Skeletal muscle cell (primary cell): ENCODE measurements around the gene OR6F1.
A peak's percentile ranks its signal among the peaks of the same experiment; 100 is the strongest.
"Not testable (repeated sequence)": the region's sequence is repeated elsewhere in the genome, so short reads cannot be mapped to it uniquely, and the experiment has no call there.

Source experiments
- DNase-seq: peaks from one replicate; pipeline ENCODE4 v3.0.0-alpha.2; 2010; ENCODE audit warnings: low read depth
- H3K4me3 ChIP-seq: 2 replicates; pipeline ENCODE4 v1.5.1; 2011; ENCODE audit warnings: low read depth, mild to moderate bottlenecking, control low read depth, low read length, moderate library complexity

OR6F1 gene

DNA sequence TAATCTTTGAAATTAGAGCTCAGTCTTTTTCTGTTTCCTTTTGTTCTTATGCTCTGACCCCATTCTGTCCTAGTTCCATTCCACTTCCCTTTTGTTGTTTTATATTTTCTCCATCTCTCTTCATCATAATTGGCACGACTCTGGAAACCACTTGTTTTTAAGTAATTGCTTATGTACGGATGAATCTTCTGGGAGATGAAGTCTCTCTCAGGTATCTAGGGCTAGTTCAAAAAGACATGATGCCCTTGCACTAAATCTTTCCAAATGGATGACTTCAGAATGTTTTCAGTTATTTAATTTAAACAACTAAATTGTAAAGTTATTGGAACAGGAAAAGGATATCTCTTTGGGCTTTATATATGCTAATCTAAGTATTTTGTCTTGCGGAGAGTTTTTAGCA is at the start of gene OR6F1:
Gene OR6F1 (minus strand): TSS at position 101 of the 400 bp plus-strand sequence. CDS start 3,891 bp downstream, outside the sequence.
- DNase-seq, result no peak
- H3K4me3 ChIP-seq, result no peak within 1 kb of the TSS

DNA sequence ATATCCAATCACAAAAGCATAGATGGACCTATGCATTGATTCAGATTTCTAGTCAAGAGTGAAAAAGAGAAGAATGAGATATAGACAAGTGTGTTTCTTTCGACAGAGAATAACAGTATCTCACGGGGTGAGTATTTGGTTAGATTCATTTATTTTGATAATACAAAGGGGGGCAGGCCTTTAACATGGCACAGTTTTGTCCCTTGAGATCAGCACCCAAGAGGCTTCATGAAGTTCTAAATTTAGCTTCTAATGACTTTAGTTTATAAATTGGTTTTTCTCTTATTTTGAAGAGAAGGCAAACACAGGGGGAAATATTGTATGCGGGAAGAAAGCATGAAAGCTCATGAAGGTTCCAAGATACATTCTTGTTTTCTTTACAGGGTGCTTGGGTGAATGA is 44.0 kb upstream of the OR6F1 start, which contains the start of gene OR1C1:
Gene OR1C1 (minus strand): TSS at position 101 of the 400 bp plus-strand sequence. CDS start 2,150 bp downstream, outside the sequence.
- no peak for DNase-seq
- H3K4me3 ChIP-seq, result no peak within 1 kb of the TSS

DNA sequence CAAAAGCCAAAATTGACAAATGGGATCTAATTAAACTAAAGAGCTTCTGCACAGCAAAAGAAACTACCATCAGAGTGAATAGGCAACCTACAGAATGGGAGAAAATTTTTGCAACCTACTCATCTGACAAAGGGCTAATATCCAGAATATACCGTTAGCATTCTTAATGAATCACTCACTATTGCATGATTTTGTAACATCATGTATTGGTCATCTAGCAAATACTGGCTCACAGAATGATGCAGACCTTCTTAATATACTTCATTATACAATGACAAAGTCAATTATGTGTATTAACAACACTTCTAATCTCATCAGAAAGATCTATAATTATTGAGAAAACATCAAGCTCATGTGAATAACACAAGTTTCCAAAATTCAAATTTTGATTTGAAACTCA is 37.9 kb upstream of the OR6F1 start:
- DNase-seq, H3K4me3 ChIP-seq: not testable (repeated sequence)

DNA sequence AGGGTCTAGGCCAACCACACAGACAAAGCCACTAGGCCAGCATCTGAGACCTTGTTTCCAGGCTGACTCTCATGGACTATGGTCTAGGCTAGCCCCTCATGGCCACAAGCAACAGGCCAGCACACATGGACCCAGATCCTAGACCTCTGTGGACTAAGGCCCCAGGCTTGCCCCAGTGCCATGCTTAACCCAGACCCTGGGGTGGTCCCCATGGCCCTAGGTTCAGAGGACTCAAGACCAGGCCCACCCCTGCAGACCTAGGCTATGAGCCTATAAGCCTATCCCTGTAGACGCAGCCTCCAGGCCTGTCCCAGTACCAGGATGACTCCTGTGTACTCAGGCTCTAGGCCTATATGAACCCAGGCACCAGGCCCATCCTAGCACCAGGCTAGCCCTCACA is 33.4 kb upstream of the OR6F1 start:
- H3K4me3 ChIP-seq, result no peak overlapping the region
- no peak for DNase-seq

DNA sequence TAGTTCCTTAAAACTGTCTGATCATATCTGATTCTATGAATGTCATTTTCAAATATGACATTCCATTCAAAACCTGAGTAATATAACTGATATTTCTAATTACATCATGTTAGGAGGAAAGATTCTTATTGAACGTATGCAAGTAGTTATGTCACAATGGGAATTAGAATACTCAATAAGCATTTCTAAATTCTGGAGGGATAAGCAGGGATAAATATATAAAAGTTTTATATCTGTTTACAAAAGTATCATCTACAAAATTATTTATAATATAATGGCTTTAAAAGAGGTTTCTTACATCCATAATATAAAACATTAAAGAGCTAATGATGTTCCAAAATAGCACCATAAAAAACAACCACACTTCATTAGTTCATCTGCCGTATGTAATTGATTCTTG is 31.6 kb upstream of the OR6F1 start, which contains the start of gene OR14A2:
Gene OR14A2 (minus strand): TSS at position 101 of the 400 bp plus-strand sequence.
- H3K4me3 ChIP-seq, result no peak within 1 kb of the TSS
- no peak for DNase-seq

DNA sequence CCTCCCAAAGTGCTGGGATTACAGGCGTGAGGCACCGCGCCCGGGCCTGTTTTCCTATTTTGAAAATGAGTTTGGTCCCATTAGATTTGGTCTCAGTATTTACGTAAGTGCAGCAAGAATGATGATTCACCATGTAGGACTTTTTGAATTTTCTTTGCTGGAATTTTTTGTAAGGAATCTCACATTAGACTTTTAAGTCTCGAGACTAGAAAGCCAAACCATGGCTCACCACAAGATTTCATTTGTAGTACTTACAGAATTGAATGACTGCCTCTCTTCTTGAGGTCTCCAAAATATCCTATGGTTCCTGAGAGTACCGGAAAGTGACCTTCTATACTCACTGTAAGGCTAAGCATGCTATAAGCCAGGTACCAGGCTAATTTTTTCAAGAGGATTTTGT is 31.2 kb upstream of the OR6F1 start:
- no peak for DNase-seq

DNA sequence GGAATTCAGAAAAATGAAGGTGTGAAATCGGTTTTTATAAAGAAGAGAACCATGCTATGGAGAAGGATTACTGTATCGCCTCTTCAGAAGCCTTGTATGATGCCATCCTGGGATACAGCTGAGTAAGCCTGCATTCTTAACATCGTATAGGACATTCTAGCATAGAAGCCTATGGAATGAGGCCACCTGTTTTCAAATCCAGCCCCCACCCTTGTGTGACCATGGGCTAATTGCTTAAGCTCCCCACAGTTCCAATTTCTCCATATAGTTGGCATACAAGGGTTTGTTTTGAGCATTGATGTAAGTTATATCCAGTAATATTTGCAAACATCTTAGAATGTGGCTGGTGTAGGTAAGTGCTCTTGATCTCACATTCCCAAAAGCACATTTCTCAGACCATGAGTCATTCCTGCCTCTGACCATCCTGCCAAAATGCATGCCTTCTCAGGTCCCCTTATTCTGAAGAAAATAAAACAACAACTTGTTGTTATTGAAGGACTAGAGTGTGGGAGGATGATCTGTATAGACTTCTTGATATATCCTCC is 30.0 kb upstream of the OR6F1 start:
- no peak overlapping the region for H3K4me3 ChIP-seq
- DNase-seq, result no peak

More for the DNA sequence above, 31.2 kb upstream of the OR6F1 start:
- H3K4me3 ChIP-seq, result no peak overlapping the region

DNA sequence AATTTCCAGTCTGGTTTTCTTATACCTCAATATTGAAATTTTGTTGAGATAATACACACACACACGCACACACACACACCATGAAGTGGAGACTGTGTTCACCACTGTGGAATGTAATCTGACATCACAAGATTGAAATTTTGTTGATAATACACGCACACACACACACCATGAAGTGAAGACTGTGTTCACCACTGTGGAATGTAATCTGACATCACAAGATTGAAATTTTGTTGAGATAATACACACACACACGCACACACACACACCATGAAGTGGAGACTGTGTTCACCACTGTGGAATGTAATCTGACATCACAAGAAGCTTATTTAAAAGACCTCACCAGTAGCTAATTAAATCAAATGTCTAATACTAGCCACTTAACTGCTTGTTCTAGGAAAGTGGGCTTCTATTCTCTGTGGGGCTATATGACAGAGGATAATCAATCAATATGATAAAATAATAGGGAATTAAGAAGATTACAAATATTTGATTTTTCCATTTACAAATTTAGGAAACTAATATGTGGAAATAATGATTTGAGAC is 25.8 kb upstream of the OR6F1 start:
- H3K4me3 ChIP-seq, result not testable (repeated sequence)
- peak; percentile 28 for DNase-seq

DNA sequence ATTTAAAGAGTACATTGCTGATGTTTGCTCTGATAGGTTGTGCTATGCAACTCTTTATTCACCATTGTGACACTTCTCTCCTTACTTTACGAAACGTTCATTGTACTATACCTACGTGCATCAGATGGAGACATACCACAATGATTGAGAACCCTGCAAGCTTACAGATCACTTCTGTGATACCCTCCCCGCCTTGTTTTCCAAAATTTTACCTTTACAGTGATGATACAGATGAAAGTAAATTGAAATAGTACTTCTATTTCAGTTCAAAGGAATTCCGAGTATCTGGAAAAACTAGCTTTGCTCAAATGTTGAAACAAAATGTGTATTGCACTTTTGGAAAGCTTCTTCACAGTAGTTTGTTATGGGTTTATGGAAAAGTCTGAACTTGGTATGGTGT is 25.3 kb upstream of the OR6F1 start:
- DNase-seq, result no peak

DNA sequence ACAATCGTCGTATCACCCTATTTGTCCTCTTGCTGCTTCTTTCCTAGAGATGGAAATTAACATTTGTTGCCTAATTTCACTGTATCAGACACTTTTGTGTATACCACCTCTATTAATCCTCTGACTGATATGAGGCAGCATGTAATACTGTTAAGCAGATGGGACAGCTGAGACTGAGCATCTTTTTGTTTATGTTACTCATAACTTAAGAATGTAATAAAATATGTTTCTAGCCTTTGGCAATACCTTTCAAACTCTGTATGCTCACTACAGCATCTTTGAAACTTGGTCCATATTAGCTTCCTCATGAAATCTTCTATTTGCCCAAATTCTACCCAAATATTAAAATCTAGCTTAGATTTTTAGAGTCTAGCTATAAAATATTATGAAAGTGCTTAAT is 24.3 kb upstream of the OR6F1 start:
- H3K4me3 ChIP-seq, result no peak overlapping the region
- DNase-seq, result no peak

More for the DNA sequence above, 25.3 kb upstream of the OR6F1 start:
- H3K4me3 ChIP-seq, result no peak overlapping the region

DNA sequence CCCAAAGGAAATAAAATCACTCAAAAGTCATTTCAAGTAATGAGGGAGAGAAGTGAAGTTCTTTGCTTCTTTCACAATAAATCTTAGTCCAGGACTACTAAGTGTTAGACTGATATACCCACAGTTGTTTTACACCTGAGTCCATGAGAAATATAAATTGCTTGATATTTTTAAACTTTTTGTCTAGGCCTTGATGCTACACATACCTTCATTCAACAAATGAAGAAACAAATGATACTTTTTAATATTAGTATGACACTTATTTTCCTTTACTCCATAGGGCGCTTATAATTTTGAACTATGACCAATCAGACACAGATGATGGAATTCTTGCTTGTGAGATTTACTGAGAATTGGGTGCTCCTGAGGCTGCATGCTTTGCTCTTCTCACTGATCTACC is 21.9 kb upstream of the OR6F1 start, which contains the start of gene OR14K1:
Gene OR14K1 (plus strand): TSS at position 301 of the 400 bp plus-strand sequence. CDS start 0 bp downstream, at position 301.
- no peak for DNase-seq
- H3K4me3 ChIP-seq, result no peak within 1 kb of the TSS

DNA sequence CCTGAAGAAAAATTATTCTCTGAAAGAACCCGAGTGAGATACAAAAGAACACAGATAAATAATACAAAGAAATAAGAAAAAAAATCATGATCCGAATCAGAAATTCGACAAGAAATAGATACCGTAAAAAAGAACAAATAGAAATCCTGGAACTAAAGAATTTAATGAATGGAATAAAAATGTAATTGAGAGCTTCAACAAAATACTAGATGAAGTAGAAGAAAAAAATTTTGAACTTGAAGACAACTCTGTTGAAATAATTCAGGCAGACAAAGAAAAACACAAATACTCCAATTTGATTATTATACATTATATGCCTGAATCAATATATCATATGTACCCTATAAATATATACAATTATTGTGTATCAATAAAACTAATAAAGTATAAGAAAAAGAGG is 4.8 kb upstream of the OR6F1 start:
- no peak for DNase-seq
- H3K4me3 ChIP-seq, result no peak overlapping the region

DNA sequence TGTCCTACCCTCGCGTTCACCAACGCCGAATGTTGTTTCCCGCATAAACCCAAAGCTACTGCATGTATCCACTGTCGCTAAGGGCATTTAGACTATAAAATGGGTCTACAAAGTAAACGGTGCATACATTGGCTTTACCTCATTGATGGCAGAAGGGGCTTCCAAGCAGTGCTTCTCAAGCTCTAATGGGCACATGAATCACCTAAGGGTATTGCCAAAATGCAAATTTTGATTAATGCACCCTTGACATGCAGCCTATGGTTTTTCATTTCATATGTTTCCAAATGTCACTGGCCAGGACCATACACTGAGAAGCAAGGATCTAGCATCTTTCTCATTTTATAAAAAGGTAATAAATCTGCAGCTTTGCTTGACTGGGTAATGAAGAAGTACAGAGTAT is 2.7 kb downstream of the OR6F1 start:
- no peak for DNase-seq
- no peak overlapping the region for H3K4me3 ChIP-seq

DNA sequence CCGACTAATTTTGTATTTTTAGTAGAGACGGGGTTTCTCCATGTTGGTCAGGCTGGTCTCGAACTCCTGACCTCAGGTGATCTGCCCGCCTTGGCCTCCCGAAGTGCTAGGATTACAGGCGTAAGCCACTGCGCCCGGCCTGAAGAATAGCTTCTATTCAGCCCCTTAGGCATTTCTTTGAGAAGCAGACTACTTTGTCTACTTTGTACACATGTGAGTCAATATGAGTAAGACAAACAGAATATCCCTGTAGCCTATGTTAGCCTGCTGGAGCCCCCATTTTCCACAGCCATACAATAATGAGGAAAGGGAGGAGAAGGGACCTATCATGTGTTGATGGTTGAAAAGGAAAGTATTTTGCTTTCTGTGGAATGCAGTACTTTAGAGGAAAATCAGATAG is 5.8 kb downstream of the OR6F1 start:
- DNase-seq, H3K4me3 ChIP-seq: not testable (repeated sequence)

DNA sequence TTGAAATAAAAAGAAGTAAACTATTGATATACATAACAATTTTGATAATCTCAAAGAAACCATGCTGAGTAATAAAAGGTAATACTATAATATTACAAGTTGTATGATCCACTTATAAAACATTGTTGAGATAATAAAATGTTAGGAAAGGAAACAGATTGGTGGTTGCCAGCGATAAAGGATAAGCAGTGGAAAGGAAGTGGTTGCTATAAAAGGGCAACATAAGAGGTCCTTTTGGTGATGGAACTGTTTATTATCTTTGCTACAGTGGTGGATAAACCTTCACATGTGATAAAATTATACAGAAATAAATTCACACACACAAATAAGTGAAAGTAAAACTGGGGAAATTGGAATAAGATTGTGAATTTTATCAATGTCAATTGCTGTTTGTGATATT is 15.1 kb downstream of the OR6F1 start:
- no peak overlapping the region for H3K4me3 ChIP-seq
- DNase-seq, result no peak

DNA sequence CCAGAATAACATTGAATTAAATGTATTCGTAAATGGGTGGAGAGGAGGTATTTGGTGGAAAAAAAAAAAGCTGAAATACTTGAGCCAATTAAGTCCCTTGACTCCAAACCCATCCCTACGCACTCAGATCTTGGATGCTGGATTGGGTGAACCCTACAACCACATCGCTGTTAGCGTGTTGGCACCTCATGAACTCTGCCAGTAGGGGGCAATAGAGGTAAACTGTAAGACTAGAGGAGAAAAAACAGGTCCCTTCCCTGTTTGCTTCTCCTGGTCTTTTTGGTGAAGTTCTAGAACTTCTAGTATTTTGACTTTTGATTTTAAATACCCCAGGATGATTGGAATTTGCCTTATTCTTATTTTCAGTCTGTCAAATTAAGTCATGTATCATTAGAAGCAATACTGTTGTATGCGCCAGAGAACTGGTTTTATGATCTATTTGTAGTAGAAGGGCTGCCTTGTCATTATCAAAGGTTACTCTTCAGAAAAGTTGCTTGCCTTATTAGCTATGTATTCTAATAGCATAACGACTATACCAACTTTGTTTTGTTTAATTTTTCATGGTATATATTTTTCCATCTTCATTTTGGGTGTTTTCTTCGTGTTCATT is 35.1 kb downstream of the OR6F1 start:
- no peak overlapping the region for H3K4me3 ChIP-seq
- DNase-seq, result no peak

DNA sequence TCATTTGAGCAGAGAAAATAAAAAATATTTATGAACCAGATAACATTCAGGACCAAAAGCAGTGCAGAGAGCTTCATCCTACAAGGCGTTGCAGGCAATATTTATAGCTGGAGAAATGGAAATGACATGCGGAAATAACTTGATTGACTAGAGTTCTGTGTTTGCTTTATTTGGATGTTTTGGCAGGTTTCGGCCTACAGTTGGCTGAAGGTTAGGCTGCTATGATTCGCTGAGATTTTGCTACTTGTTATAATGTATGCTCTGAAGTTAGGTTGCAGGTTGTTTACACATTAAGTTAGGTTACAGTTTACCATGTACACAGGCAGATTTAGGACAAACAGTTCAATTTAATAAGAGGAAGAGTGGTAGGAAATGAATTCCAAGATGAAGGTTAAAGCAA is 36.3 kb downstream of the OR6F1 start:
- no peak overlapping the region for H3K4me3 ChIP-seq
- DNase-seq, result no peak

DNA sequence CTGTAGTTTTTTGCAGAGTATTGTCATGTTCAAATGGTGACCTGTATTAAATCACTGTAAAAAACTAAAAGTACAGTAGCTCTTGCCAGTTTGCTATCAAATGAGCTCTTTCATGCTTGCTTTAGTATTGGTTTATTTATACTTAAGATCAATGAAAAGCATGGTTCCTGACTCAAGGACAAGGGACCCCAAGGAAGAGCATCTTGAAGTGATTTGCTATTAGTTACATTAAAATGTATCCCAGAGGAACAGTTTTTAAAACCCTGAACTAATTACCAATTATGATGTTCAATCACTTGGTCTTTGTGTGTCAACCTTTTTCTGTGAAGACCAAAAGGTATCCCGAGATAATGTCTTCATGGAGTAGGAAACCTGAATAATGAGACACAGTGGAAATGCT is 36.8 kb downstream of the OR6F1 start, which contains the start of gene OR13G1:
Gene OR13G1 (minus strand): TSS at position 101 of the 400 bp plus-strand sequence. CDS start 6,698 bp downstream, outside the sequence.
- H3K4me3 ChIP-seq, result no peak within 1 kb of the TSS
- DNase-seq, result no peak

DNA sequence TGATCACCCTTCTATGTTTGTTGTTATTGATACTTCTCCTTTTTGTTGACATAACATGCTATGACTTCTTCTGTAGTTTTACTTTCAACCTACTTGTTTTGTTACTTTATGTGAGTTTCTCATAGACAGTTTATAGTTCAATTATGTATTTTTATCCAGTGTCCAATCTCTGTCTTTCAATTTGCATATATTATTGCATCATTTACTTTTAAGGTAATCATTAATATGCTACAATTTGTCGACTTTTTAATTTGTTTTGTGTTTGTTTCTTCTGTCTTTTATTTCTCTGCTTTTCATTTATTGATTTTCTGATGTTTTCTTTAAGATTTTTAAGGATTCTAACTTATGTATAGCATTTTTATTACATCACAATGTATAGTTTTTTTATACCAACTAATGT is 47.2 kb downstream of the OR6F1 start:
- no peak for DNase-seq

More for the DNA sequence above, 47.2 kb downstream of the OR6F1 start:
- H3K4me3 ChIP-seq, result no peak overlapping the region
